Effector CD4-positive, alpha-beta T cell (primary cell): Measurements from ENCODE around the gene ACOXL.
"Not testable (repeated sequence)": the region's sequence is repeated elsewhere in the genome, so short reads cannot be mapped to it uniquely, and the experiment has no call there.

Experiments
- DNase-seq: peaks from one replicate; pipeline ENCODE4 v3.0.0-alpha.2; 2020

The ACOXL gene

GRCh38 chr2:110933420-110933819 is 201.0 kb downstream of the ACOXL start:
- DNase-seq: no peak

- DNase-seq: no peak
These were observed 202.6 kb downstream of the ACOXL start for GRCh38 chr2:110934948-110935347.

GRCh38 chr2:110940376-110940910 is 208.1 kb downstream of the ACOXL start:
- no peak for DNase-seq

DNA sequence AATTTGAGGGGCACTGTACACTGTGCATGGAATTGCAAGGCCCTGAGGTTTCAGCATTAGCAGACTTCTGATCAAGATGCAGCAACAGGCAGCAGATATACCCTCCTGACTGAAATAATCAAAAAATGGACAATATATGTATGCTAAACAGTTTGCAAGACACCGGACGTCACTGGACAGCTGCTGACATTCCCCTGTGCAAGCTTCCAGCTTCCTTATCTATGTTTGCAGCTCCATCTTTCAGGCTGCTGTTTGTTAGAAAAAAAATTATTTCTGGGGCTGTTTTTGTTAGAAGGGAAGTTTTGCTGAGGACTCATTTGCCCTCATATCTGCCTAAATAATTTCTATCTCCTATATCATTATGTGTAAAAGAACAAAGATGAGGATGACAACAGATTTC is 208.9 kb downstream of the ACOXL start:
- DNase-seq: no peak

DNA sequence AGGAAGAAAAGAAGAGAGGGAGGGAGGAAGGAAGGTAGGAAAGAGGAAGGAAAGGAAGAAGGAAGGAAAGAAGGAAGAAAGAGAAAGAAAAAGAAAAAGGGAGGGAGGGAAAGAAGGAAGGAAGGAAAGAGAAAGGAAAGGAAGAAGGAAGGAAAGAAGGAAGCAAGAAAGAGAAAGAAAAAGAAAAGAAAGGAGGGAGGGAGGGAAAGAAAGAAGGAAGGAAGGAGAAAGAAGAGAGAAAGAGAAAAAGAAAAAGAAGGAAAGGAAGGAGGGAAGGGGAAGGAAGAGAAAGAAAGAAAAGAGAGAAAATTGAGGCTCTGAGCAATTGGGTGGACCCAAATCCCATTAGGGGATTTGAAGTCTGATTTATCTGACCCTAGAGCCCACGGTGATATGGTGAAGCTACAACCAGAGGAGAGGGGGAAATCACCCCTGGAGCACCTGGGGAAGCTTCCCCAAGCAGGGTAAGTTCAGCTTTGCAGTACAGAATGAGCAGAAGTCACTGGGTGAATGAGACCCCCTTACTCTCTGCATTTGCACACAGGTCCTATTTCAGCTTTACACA is 210.8 kb downstream of the ACOXL start:
- no peak for DNase-seq

GRCh38 chr2:110946902-110947301 is 214.5 kb downstream of the ACOXL start:
- DNase-seq: no peak

GRCh38 chr2:110948027-110948674 is 215.8 kb downstream of the ACOXL start:
- DNase-seq: no peak

DNA sequence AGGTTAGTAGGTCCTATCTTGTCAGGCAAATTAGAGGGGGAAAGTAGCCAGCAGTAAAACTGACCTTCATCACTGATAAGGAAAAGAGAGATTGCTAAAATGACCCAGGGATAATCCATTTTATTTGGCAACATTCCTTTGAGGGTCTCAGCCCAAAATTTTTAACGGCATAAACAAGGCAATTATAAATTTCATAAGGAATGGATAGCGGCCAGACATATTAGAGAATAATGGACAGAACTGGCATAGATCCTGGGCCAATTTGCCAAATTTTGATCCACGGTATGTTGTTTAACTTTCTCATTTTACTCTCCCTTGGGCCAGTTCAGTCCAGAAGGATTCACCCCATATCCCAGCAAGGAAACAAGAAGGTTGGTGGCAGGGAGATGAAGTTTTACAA is 217.9 kb downstream of the ACOXL start:
- no peak for DNase-seq

GRCh38 chr2:110955045-110955444 is 222.7 kb downstream of the ACOXL start:
- no peak for DNase-seq

GRCh38 chr2:110955556-110955955 is 223.2 kb downstream of the ACOXL start:
- DNase-seq: no peak

GRCh38 chr2:110957293-110957692 is 224.9 kb downstream of the ACOXL start:
- DNase-seq: no peak

GRCh38 chr2:110958346-110959119 is 226.2 kb downstream of the ACOXL start:
- no peak for DNase-seq

- no peak for DNase-seq
These were observed 226.8 kb downstream of the ACOXL start for GRCh38 chr2:110959198-110959597.

DNA sequence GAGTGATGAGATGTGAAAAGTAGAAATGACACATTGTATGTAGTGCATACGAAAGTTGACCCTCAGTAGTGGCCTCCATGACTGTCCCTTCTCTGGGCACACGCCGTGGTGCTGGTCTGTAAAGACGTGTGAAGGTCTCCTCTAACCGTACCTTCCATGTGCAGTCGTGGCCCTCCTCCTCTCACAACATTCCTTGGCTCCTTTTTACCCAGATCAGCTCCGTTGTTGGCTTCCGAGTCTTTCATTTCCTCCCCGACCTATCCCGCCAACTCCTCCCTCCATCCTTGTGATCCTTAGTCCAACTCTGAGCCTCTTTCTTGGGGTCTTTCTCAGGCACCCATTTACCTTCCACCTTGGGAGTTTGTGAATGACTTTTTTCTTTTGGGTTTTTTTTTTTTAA is 227.9 kb downstream of the ACOXL start:
- DNase-seq: no peak

GRCh38 chr2:110960954-110961353 is 228.6 kb downstream of the ACOXL start:
- DNase-seq: no peak

GRCh38 chr2:110961643-110962042 is 229.3 kb downstream of the ACOXL start:
- not testable (repeated sequence) for DNase-seq

- DNase-seq: no peak
These were observed 237.3 kb downstream of the ACOXL start for GRCh38 chr2:110969696-110970095.

DNA sequence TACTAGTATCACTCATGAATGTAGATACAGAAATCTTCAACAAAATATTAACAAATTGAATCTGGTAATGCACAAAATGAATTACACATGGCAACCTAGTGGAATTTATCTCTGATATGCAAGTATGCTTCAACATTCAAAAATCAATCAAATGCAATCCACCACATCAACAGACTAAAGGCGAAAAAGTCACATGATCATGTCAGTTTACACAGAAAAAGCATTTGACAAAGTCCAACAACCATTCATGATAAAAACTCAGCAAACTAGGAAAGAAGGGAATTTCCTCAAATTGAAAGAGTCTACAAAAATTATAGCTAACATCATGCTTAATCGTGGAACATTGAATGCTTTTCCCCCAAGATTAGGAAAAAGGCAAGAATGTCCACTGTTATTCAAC is 237.8 kb downstream of the ACOXL start:
- DNase-seq: no peak

DNA sequence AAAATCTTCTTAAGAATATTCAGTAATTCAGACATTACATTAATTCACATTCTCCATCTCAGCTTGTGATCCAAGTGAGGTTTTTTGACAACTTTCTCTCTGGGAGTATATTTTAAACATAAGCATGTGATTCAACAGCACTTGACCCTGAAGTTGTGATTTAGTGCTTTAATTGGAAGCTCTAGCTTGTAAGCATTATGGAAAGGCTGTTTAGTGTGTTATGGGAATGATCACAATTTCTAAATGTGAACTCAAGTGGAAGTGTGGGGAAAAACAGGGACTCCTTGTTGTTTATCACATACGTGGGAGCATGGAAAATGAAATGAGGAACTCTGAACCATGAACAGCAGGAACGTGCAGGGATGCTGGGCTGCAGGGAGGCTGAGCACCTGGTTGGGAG is 239.4 kb downstream of the ACOXL start:
- DNase-seq: no peak

DNA sequence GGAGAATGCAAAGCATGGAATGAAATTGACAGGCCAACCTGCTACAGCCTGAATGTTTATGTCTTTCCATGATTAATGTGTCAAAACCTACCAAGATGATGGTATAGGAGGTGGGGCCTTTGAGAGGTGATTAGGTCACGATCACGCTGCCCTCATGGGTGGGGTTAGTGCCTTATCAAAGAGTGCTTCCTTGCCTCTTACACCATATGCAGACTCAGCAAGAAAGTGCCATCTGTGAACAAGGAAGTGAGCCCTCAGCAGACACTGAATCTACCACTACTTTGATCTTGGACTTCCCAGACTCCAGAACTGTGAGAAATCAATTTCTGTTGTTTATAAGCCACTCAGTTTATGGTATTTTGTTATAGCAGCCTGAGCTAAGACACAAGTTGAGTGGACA is 240.9 kb downstream of the ACOXL start:
- DNase-seq: no peak

GRCh38 chr2:110977403-110977802 is 245.0 kb downstream of the ACOXL start:
- no peak for DNase-seq

DNA sequence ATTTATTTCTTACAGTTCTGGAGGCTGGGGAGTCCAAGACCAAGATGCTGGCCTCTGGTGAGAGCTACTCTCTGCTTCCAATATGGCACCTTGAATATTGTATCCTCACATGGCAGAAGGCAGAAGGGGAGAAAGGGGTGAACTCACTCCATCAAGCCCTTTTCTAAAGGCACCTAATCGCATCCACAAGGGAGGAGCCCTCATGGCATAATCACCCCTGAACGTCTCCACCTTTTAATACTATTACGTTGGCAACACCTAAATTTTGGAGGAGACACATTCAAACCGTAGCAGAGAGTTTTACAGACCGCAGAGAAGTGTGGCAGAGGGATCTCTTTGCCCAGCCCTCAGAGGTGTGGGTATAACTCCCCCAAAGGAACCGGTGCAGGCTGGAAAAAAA is 245.8 kb downstream of the ACOXL start:
- DNase-seq: no peak

- no peak for DNase-seq
These were observed 246.5 kb downstream of the ACOXL start for GRCh38 chr2:110978756-110979470.
